ENCODE measurements around the gene TIGD1.

DNA sequence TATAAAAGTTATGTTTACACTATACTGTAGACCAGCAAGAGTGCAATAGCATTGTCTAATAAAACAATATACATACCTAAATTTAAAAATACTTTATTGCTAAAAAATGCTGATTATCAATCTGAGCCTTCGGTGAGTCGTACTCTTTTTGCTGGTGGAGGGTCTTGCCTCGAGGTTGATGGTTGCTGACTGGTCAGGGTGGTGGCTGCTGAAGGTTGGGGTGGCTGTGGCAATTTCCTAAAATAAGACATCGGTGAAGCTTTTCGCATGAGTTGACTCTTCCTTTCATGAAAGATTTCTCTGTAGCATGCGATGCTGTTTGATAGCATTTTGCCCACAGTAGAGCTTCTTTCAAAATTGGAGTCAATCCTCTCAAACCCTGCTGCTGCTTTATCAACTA lies 2.4 kb downstream of the TIGD1 start:
- TF ChIP-seq, protein P1, sequence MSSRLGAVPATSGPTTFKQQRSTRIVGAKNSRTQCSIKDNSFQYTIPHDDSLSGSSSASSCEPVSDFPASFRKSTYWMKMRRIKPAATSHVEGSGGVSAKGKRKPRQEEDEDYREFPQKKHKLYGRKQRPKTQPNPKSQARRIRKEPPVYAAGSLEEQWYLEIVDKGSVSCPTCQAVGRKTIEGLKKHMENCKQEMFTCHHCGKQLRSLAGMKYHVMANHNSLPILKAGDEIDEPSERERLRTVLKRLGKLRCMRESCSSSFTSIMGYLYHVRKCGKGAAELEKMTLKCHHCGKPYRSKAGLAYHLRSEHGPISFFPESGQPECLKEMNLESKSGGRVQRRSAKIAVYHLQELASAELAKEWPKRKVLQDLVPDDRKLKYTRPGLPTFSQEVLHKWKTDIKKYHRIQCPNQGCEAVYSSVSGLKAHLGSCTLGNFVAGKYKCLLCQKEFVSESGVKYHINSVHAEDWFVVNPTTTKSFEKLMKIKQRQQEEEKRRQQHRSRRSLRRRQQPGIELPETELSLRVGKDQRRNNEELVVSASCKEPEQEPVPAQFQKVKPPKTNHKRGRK (CRISPR knock-in tag; IDR thresholded peaks at IDR 0.05): no peak
- TF ChIP-seq CTCF (CRISPR knock-in tag; IDR thresholded peaks at IDR 0.05): no peak
- no peak for TF ChIP-seq ZNF207 (IDR thresholded peaks at IDR 0.05; ENCODE audit: borderline replicate concordance)
- TF ChIP-seq MXI1 (IDR thresholded peaks at IDR 0.05; ENCODE audit: borderline replicate concordance, low read depth, low read length): no peak
- TF ChIP-seq TOPORS (CRISPR knock-in tag; IDR thresholded peaks at IDR 0.05): no peak
- no peak for TF ChIP-seq HNF4A (CRISPR knock-in tag; IDR thresholded peaks at IDR 0.05)
- no peak for TF ChIP-seq MZF1 (CRISPR knock-in tag; IDR thresholded peaks at IDR 0.05; ENCODE audit: borderline replicate concordance)
- no peak for TF ChIP-seq GABPA (IDR thresholded peaks at IDR 0.05; ENCODE audit: low read depth, low read length)
- no peak for TF ChIP-seq GABPA (CRISPR knock-in tag; IDR thresholded peaks at IDR 0.05; ENCODE audit: low read depth)
- TF ChIP-seq EEA1 (CRISPR knock-in tag; IDR thresholded peaks at IDR 0.05; ENCODE audit: borderline replicate concordance): no peak
- TF ChIP-seq SUZ12 (IDR thresholded peaks at IDR 0.05; ENCODE audit: low read depth, low read length): no peak
